Measurements from ENCODE around the gene HNRNPA1.
"Not testable (repeated sequence)": the region's sequence is repeated elsewhere in the genome, so short reads cannot be mapped to it uniquely, and the experiment has no call there.

Gene HNRNPA1

DNA sequence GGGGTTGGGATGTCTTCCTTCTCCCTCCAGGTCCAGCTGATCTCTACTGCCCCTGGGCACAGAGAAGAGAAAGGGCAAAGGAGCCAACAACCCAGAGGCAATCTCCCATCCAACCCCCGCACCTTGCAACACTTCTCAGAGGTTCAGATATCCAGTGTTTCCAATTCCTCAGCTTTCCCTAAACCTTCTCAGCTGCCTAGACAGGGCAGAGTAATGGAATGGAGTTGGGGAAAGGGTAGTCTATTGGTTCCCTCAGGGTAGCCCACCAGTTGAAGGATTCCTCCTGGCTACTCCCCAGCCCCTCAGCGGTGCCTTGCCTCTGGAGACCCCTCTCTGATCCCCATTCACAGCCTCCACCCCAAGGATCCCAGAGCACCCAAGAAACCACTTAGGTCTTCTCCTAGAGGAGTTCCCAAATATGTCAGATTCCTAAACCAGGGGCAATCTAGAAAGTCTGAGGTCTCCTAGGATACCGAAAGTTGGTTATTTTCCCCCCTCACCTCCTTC, 19.8 kb downstream of the HNRNPA1 start:
- no peak for DNase-seq

DNA sequence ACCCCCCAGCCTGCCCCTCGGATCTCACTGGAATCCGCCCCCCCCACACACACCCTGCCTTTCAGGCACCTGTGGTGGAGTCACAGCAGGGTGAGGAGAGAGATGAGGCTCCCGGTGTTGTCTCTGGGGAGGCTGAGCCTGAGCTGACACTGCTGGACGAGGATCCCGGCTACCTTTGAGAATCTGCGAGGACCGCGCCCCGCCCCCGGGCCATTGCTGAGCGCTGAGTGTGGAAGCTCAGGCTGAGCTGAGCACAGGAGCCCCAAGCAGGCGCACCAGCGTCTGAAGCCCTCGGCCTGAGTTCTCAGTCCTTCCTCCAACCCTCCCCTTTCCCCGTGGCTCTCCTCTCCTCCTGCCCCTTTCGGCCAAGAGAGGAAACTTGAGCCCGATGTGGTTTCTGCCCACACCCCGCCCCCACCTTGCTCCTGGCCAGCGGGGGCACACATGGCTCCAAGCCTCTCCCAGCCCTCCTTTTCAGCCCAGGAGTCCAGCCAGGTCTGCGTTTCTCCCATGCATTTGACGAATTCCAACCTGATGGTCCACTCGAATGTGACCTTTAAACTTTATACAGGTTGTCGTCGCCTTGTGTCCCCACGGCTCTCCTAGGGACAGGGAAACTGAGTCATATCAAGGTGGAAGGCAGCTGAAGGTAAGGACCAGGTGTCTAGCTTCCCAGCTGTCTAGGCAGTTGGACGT, 20.4 kb downstream of the HNRNPA1 start, which contains the start of gene NFE2:
NFE2 (minus strand) TSS at position 284 of the 696 bp plus-strand sequence. CDS start 5,767 bp downstream, outside the sequence.
- no peak for DNase-seq

DNA sequence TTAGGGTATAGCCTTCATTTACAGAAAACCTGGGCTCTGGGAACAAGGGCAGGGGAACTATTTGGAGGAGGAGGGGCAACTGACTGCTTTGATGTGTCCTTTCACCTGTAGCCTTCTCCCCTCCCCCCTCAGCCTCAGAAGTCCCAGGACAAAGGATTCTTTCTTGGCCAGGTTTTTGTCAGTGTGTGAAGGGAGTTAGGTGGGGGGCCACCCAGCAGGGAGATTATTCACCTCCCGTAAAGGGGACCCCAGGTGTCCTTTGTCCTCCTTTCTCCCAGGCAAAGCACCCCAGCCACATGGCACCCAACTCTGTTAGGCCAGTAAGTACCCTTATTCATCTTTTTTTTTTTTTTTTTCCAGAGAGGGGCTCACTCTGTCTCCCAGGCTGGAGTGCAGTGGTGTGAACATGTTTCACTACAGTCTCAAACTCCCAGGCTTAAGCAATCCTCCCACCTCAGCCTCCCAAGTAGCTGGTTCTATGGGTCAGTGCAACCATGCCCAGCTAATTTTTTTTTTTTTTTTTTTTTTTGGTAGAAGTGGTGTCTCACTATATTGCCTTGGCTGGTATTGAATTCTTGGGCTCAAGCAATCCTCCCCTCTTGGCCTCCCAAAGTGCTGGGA, 21.0 kb downstream of the HNRNPA1 start:
- DNase-seq: no peak

DNA sequence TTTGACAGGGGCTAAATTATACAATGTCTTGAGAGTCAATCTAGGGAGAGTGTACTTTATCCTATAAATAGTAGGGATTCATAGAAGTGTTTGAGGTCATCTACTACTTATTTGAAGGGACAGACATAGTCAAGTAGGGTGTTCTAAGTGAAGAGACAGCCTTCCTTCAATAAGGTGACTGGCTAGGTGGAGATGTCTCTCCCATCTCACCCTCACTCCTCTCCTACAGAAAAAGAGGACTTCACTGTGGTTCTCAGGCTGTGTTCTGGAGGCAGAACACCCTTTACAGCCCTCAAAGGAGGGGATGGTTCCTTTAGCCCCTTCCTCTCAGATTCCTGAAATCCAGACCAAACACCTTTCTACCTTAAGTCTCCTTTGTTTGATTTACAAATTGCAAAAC, 23.1 kb downstream of the HNRNPA1 start:
- DNase-seq: no peak

DNA sequence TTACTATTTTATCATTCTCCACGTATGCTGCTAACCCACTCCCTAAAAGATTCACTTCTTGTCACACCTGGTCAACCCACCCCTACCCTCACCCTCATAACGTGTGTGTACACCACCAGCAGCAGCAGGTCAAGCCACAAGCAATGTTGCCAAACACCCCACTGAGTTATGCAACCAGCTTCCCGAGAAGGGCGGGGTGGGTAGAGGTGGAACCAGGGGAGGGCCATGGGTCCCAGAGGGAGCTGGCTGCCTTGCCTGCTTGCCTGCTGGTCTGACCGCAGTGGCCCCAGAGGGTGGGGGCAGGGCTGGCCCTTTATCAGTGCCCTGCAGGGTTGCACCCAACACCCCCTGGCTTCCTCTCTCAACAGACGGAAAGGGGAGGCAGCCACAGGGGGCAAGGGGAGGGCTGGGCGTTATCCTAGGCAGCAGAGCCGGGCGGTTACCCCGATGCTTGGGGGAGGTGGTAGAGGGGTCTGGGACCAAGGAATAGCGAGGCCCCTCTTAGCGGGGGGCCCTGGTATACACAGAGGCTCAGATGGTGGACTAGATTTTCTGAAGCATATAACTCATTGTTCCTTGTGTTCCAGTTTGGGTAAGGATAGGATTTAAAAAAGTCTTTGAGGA, 23.8 kb downstream of the HNRNPA1 start:
- no peak for DNase-seq

DNA sequence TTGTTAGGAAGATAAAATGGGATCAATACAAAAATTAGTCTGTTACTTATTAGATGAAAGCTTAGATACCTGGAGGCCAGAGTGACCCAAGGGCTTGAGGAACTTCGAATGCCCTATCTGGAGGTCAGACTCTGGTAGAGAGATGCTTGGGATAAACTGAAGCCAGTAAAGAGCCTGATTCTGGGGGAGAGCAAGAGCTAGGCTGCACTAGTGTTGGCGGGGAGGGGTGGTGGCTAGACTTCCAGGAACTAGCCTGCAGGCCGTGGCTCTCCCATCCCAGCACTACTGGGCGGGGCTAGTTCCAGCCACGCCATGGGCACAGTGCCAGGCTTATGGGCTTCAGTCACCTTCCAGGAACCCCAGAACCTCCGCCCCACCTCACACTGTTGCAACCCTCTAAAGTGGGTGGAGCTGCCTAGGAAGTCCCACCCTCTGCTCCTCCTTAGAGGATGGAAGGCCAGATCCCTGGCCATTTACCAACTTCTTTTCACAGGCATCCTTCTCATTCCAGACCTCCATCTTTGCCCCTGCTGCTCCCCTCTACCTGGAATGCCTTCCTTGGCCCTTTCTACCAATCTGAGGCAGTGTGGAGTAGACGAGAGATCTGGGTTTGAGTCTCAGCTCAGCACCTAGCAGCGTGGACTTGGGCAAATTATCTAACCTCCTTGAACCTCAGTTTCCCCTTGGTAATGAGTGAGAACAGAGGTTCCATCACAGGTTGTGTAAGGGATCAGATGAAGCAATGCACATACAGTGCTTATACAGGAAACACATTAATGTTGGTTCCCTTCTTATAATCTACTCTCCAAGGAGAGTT, 26.6 kb downstream of the HNRNPA1 start:
- no peak for DNase-seq

DNA sequence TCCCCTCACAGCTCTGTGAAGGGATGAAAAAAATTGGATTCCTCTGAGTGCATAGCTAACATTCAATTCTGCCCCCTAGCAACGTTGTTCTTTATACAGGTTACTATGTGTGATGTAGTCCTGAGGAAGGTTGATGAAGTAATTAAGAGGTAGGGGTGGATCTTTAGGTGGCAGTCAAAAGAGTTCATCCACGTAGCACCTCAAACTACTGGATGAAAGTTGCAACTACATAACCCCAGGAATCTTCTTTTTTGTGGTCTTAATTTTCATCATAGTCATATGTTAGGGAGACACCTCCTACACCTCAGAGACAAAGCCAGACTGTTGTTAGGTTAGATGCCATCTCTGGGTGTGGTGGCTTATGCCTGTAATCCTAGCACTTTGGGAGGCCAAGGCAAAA, 30.5 kb downstream of the HNRNPA1 start:
- DNase-seq: no peak

DNA sequence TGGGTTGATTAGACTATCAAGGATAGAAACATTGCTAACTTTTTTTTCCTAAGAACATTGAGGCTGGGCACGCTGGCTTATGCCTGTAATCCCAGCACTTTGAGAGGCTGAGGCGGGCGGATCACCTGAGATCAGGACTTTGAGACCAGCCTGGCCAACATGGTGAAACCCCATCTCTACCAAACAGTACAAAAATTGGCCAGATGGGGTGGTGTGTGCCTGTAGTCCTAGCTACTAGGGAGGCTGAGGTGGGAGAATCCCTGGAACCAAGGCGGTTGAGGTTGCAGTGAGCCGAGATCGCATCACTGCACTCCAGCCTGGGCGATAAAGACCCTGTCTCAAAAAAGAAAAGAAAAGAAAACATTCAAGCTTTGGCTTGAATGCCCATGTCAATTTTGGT, 31.8 kb downstream of the HNRNPA1 start:
- DNase-seq: not testable (repeated sequence)

DNA sequence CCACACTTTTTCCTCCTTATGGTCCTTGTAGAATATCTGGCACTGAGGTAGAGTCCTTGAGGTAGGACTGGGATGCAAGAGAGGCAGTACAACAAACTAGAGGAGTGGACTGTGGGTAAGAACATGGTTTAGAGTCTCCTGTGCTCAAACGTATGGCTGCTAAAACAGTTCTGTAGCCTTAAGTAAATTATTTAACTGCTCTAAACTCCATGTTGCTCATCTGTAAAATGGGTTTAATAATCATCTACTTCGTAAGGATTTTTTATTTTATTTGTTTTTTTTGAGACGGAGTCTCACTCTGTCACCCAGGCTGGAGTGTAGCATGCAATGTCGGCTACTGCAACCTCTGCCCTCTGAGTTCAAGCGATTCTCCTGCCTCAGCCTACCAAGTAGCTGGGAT, 40.8 kb downstream of the HNRNPA1 start:
- DNase-seq: no peak

DNA sequence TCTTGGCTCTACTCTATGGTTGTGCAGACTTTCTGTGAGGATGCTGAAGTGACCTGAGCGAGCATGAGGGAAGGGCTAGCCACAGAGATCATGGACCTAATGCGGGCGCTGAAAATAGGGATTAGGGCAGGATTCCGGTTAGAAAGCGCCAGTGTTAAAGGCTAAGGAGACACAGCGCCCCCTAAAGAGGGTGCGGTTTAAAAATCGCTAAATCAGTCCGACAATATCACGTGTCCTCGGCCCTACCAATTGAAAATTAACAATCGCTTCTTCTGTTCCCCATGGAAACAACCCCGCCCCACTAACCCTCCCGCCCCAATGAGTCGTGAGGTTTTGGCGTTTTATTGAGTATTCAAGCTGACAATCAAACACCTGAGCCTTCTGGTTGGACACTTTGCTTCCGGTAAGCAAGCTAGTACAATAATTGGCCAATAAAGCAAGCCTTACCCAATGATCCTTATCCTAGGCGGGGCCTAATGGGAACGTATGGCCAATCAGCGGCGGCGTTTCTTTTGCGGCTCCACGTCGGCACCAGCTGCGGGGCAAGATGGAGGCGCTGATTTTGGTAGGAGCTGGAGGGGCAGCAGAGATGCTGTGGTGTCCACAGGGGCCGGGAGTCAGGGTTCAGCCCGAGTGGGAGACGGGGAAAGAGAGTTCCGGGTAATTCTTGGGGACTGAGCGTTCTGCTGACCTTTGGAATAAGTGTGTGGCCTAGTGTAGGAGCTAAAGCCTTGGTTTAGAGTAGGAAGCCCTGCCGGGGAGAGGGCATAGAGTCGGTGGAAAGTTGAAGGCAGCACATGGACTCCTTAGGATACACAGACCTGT, 44.3 kb downstream of the HNRNPA1 start, which contains the start of gene COPZ1:
COPZ1 (plus strand) TSS at position 515 of the 825 bp plus-strand sequence; CDS start at position 548, 33 bp downstream.
- peak; percentile 98 for DNase-seq

DNA sequence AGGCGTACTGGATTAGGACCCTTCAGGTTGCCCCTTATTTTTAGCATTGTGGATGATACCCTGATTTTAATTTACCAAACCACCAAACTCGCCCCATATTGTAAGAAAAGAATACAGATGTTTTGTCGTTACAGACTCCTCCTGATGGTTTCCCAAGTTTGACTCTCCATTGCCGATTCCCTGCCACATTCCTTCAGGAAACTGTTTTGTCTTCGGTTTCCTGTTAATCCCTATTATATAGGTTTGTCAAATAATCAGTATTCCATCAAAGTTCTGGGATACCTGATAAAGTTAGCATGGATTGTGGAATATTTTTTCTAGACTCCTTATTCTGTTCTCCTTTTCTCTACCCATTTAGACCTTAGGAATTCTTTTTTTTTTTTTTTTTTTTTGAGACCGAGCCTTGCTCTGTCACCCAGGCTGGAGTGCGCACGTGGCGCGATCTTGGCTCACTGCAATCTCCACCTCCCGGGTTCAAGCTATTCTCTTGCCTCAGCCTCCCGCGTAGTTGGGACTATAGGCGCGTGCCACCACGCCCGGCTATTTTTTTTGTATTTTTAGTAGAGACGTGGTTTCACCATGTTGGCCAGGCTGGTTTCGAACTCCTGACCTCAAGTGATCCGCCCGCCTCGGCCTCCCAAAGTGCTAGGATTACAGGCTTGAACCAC, 45.0 kb downstream of the HNRNPA1 start:
- DNase-seq: not testable (repeated sequence)

DNA sequence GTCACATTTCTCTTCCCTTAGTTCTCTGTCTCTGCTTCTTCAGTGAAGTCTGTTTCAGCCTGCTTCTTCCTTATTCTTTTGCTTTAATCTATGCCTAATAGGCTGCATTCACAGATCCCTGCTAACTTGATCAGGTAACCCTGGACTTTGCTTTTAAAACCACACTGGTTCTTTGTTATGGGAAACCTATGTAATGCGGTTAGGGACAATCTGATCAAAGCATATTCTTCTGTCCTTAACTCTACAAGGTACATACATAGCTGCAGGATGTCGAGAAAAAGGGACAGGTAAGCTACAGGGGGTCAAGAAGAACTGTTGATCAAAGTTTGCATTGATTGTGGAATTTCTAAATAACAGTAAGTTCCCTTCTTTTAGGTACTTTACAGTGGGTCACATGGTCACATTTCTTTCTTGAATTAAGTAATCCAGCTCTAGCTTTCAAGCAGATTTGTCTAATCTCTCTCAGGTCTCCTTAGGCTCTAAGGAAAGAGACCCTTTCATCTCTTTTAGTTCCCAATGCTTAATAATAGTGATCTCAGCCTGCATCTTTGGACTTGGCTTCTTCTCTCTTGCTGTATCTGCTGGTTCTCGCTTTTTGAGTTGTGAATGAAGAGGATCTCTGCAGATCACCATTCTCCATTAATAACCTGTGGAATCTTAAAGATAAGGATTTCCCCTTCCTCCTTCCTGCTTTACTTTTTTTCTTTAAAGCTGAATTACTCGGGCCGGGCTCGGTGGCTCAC, 48.2 kb downstream of the HNRNPA1 start:
- DNase-seq: no peak

DNA sequence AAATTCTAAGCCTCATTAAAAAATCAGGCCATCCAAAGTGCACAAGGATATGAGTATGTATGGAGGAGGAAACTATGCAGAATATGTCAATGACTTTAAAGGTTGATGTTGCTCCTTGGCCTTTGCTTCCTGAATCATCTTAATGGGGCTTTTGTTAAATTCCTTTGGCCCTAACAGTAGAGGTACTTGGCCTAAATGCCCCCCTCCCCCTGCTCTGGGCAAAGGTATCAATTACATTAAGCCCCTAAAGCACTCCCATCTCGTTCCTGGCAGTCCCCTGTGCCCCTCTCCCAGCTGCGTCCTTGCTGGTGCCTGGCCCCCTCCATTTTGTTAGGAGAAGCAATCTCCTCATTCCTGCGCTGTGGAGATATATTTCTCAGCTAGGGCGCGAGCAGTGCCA, 49.2 kb downstream of the HNRNPA1 start:
- no peak for DNase-seq

DNA sequence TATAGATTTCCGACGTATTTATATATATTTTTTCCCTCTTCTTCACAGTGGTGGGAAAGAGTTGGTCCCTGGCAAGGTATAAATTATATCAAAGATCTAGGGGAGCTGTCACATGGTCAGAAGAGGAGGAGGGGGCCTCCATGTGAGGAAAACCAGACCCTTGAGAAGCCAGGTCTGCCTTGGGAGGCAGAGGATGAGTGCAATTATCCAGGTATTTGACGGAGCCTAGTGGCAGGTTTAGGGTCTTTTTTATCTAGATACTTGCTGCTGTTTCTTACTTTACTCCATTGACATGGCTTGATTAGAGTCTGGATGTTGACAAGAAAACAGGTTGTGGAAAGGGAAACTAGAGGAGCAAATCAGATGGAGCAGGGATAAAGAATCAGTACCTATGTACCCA, 49.9 kb downstream of the HNRNPA1 start:
- no peak for DNase-seq

DNA sequence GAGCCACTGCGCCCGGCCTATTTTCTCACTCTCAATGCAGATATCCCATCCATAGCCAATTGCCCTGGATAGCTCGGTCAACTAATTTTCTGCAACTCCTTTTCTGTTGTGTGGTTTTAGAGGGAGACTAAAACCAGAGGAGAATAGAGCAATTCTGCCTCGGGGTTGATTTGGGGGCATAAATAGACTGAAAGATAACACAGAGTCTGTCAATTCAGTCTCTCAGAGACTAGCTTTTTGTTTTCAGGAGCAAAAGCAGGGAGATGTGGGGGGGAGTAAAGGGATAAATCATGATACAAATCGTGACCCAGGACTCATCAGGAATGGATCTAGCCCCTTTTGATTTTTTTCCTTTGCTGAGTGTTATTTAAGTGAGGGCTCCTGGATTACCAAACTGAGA, 50.9 kb downstream of the HNRNPA1 start:
- DNase-seq: no peak

DNA sequence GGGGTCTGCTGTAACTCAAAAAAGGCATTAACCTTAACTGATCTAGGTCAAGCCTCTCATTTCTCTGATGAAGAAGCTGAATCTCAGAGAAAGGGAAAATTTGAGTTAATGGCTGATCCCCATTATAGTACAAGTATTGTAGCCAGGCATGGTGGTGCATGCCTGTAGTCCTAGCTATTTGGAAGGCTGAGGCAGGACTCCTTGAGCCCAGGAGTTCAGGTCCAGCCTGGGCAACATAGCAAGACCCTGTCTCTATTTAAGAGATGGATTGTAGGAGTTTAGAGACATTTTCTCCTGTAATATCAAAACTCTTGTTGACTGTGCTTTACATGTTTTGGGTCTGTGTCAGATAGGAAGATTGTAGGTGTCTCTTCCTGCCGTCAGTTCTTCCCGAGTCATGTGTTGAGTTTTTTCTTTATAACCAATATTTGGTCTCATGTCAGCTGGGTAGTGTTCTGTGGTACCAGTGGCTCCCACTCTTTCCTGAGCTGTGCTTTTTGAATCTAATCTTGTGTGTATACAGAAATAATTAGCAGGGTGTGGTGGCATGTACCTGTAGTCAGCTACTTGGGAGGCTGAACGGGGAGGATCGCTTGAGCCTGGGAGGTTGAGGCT, 53.0 kb downstream of the HNRNPA1 start:
- no peak for DNase-seq

Measured in stimulated activated naive CD4-positive, alpha-beta T cell treated with Interleukin-2 at 50 U/mL for 16 hours (primary cell).